Measurements from ENCODE around the gene CABP7.

The CABP7 gene

GRCh38 chr22:29769723-29770321, 50.0 kb downstream of the CABP7 start:
- no peak for DNase-seq (ENCODE audit: insufficient read length, low spot score)
- FAIRE-seq, result no peak
- no peak for TF ChIP-seq POLR2A (IDR thresholded peaks at IDR 0.05; ENCODE audit: low read depth, low read length)

GRCh38 chr22:29772170-29772641, 52.4 kb downstream of the CABP7 start:
- no peak for DNase-seq (ENCODE audit: insufficient read length, low spot score)
- no peak for TF ChIP-seq POLR2A (IDR thresholded peaks at IDR 0.05; ENCODE audit: low read depth, low read length)
- no peak for FAIRE-seq

GRCh38 chr22:29773233-29773632, 53.4 kb downstream of the CABP7 start:
- no peak for TF ChIP-seq POLR2A (IDR thresholded peaks at IDR 0.05; ENCODE audit: low read depth, low read length)
- DNase-seq (ENCODE audit: insufficient read length, low spot score) (peak; percentile 46), FAIRE-seq (peak; percentile 71)

- no peak for TF ChIP-seq POLR2A (IDR thresholded peaks at IDR 0.05; ENCODE audit: low read depth, low read length)
- DNase-seq (ENCODE audit: insufficient read length, low spot score) (no peak), FAIRE-seq (no peak)
Measured at GRCh38 chr22:29780220-29780619, 60.4 kb downstream of the CABP7 start.

GRCh38 chr22:29780748-29781676, 61.2 kb downstream of the CABP7 start:
- DNase-seq (ENCODE audit: insufficient read length, low spot score) (peak; percentile 61), FAIRE-seq (peak; percentile 57)
- no peak for TF ChIP-seq POLR2A (IDR thresholded peaks at IDR 0.05; ENCODE audit: low read depth, low read length)

Measured in H54 (cell line).